Urinary bladder (tissue), 4 donors: ENCODE data around the gene TGOLN2. TPM values are rescaled to one million over a fixed set of nuclear protein-coding genes. Genes with fewer than 3 reads are reported as not detected.
"Not testable (repeated sequence)": the region's sequence is repeated elsewhere in the genome, so short reads cannot be mapped to it uniquely, and the experiment has no call there.

Experiments used
- DNase-seq: peaks from one replicate; pipeline ENCODE4 v3.0.0-alpha.2; 2015; ENCODE audit errors: extremely low spot score
- H3K27ac ChIP-seq: one replicate; pipeline ENCODE4 v1.5.1; 2013; ENCODE audit warnings: low read depth, mild to moderate bottlenecking, moderate library complexity
- H3K36me3 ChIP-seq: one replicate; pipeline ENCODE4 v1.6.1; 2013; ENCODE audit warnings: mild to moderate bottlenecking, moderate library complexity; ENCODE audit not compliant: insufficient read depth
- H3K4me1 ChIP-seq: one replicate; pipeline ENCODE4 v1.6.1; 2013; ENCODE audit warnings: mild to moderate bottlenecking, moderate library complexity; ENCODE audit not compliant: insufficient read depth
- H3K4me3 ChIP-seq: one replicate; pipeline ENCODE4 v1.5.1; 2013; ENCODE audit warnings: low read depth, low read length
- WGBS: extraction: QIAGEN DNeasy Blood & Tissue Kit; methylation state at CpG from one replicate; pipeline ENCODE4 v1.1.7; 2013; 5-methylcytosine and 5-hydroxymethylcytosine counted together
- polyA plus RNA-seq: library from polyadenylated mRNA; stranded (reverse); fragments of 200-250 nt; gene quantifications from one replicate; pipeline ENCODE4 v1.2.3, GENCODE V29; 2013
- total RNA-seq: library from RNA; depleted of rRNA; stranded (reverse); fragments of >200 nt; gene quantifications from one replicate; pipeline ENCODE4 v1.2.3, GENCODE V29; 2014
- donor health status: healthy with polysubstance abuse.
- donor health status: healthy.

The TGOLN2 gene
- total and polyA plus RNA-seq, 2 donors = 58.7 to 81.0 TPM

DNA sequence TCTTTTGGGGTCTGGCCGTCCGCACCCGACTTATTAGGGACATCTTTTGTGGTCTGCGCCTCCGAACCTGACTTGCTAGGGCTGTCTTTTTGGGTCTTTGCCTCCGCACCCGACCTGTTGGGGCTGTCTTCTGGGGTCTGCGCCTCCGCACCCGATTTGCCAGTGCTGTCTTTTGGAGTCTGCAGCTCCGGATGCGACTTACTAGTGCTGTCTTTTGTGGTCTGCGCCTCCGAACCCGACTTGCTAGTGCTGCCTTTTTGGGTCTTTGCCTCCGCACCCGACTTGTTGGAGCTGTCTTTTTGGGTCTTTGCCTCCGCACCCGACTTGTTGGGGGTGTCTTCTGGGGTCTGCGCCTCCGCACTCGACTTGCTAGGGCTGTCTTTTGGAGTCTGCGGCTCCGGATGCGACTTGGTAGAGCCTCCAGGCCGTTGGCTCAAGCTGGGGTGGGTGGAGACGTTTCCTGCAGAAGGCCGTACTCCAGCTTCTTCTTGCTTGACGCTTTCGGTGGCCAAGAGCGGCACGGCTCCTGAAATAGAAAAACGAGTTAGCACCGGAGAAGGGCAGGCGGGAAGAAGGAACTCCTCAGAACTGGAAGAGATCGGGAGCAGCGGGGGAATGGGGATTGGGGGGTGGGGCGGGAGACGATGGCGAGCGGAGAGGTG, 498 bp downstream of the TGOLN2 start:
- 3% methylated on average over 41 of the region's 41 CpGs for WGBS
- DNase-seq = no peak
- no peaks in the 10 kb centered on the region for H3K4me1 ChIP-seq
- H3K36me3 ChIP-seq = no peaks in the 10 kb centered on the region
- H3K4me3 ChIP-seq = peak overlapping the region; percentile 74
- peak overlapping the region; percentile 1 for H3K27ac ChIP-seq

DNA sequence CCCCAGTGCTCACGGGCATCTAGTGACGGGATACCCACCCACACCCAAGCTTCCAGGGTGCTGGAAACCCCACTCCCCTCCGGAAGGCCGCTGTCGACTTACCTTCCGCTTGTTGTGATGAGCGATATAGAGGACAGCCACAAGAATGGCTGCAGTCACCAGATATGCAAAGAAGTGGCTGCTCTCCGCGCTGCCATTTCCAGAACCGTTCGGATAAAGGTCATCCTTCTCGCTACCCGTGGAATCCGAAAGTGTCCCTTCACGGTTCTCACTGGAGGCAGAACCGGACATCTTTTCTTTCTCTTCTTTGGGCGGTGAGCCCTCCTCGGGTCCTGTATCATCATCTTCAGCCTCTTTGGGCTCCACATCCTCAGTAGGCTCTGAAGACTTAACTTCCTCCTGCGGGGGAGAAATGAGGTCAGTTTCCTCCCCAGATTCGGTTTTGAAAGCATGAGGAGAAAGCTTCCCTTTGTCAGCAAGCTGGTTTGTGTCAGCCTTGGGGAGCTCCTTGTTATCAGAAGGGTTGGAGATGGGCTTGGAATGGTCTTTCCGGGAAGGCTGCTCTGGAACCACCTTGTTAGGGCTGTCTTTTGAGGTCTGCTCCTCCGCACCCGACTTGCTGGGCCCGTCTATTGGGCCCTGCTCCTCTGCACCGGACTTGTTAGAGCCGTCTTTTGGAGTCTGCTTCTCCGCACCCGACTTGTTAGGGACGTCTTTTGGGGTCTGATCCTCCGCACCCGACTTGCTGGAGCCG, 1.2 kb downstream of the TGOLN2 start:
- peak overlapping the region; percentile 1 for H3K27ac ChIP-seq
- H3K4me3 ChIP-seq = peak overlapping the region; percentile 74
- peaks cover 2% of the 10 kb centered on the region for H3K4me1 ChIP-seq
- 20% methylated on average over 32 of the region's 32 CpGs for WGBS
- no peaks in the 10 kb centered on the region for H3K36me3 ChIP-seq
- no peak for DNase-seq

DNA sequence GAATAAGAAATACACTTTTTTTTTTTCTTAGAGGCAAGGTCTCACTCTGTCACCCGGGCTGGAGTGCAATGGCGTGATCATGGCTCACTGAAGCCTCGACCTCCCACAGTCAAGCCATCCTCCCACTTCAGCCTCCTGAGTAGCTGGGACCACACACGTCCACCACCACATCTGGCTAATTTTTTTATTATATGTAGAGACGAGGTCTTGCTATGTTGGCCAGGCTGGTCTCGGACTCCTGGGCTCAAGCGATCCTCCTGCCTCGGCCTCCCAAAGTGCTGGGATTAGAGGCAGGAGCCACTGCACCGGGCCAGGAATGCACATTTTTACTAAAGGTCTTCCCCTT, 2.4 kb downstream of the TGOLN2 start:
- peak overlapping the region; percentile 14 for H3K4me3 ChIP-seq
- H3K4me1 ChIP-seq = peaks cover 2% of the 10 kb centered on the region
- no peaks in the 10 kb centered on the region for H3K36me3 ChIP-seq
- DNase-seq = no peak
- H3K27ac ChIP-seq = no peak overlapping the region
- 61% methylated on average over 9 of the region's 9 CpGs for WGBS

DNA sequence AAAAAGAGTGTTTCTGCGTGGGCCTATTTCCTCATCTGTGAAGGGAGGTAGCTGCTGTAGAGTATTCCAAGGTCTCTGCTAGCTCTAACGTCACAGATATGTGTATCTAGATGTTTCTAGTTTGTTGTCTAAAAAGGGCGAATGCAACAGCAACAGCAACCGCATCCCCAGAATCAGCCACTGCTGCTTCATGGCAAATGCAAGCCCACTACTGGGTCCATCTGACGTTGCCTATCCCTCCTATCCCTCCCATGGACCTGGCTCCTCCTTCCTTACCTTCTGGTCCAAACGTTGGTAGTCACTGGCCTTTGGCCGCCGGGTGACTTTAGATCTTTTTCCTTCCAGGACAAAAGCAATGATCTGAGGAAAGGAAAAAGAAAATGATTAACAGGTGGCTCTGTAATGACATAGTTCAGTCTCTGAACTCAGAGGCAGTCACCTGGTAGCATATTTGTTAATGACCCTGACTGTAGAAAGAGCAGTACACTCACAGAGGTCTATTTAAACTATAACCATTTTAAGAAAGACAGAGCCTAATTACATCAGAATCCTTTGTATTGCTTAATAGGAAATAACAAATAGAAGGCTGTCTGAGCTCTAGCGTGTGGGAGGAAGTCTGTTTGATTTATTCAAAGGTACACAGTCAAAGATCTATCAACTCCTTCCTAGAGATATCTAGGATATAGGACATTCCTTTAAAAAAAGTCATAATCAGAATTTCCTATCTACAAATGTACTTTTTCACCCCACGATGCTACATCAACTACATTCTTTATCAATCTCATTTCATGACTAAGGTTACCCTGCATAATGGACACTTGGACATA, 2.9 kb downstream of the TGOLN2 start:
- Histone ChIP-seq H3K4me1 (peaks cover 2% of the 10 kb centered on the region), H3K36me3 (no peaks in the 10 kb centered on the region), H3K27ac (no peak overlapping the region), H3K4me3 (peak overlapping the region; percentile 14)
- 59% methylated on average over 10 of the region's 10 CpGs for WGBS
- no peak for DNase-seq

DNA sequence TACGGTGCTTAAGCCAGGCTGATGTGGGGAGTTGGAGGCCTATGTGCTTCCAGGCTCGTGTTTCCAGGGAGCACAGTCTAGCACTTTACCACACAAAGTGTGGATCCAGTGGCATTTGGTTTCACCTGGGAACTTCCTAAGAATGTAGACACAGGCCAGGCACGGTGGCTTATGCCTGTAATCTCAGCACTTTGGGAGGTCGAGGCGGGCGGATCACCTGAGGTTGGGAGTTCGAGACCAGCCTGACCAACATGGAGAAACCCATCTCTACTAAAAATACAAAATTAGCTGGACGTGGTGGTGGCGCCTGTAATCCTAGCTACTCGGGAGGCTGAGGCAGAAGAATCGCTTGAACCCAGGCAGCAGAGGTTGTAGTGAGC, 3.8 kb downstream of the TGOLN2 start:
- not testable (repeated sequence) for H3K4me1 ChIP-seq, DNase-seq, H3K27ac ChIP-seq, H3K4me3 ChIP-seq, H3K36me3 ChIP-seq
- WGBS = 93% methylated on average over 11 of the region's 11 CpGs

DNA sequence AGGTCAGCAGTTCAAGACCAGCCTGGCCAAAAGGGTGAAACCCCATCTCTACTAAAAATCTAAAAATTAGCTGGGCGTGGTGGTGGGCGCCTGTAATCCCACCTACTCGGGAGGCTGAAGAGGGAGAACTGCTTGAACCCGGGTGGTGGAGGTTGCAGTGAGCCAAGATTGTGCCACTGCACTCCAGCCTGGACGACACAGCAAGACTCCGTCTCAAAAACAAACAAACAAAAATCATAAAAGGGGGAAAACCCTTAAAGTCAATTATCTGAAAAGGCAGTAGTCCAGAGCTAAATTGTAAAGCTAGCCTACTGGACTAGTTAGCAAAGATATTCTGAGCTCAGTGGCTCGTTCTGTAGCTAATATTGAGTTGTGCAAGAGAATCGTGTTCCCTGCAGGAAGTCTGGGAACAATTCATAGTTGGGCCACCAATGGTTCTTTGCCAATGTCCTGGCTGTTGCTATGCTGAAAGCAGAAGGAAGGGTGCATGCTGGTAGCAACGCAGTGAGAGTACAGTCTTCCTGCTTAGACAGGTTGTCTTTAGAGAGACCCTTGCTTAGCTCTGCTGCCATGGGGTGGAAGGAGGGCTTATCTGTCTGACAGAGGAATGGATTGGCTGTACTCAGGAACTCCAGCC, 4.3 kb downstream of the TGOLN2 start:
- DNase-seq = no peak
- WGBS = 87% methylated on average over 9 of the region's 9 CpGs
- Histone ChIP-seq H3K27ac (no peak overlapping the region), H3K4me1 (peaks cover 2% of the 10 kb centered on the region), H3K36me3 (no peaks in the 10 kb centered on the region), H3K4me3 (no peak overlapping the region)

DNA sequence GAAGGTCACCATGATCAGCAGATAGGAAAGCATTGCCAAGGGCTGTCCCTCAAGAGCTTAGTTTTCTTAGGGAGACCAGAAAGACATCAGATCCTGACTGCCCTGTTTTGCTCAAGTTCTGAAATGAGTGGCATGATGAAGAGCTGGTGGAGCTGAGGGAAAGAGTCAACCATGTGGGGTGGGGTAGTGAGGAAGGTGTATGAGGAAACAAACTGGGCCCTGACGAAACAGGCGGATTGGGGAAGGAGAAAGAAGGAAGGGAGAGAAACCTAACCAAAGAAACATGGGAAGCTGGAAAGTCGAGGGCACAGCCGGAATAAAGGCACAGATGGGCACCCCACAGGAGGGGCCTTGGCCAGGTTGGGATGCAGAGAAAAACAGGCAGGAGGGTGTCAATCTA, 8.0 kb downstream of the TGOLN2 start:
- no peaks in the 10 kb centered on the region for H3K36me3 ChIP-seq
- WGBS = 93% methylated on average over 4 of the region's 4 CpGs
- no peak overlapping the region for H3K27ac ChIP-seq
- peaks cover 2% of the 10 kb centered on the region for H3K4me1 ChIP-seq
- DNase-seq = no peak
- no peak overlapping the region for H3K4me3 ChIP-seq

DNA sequence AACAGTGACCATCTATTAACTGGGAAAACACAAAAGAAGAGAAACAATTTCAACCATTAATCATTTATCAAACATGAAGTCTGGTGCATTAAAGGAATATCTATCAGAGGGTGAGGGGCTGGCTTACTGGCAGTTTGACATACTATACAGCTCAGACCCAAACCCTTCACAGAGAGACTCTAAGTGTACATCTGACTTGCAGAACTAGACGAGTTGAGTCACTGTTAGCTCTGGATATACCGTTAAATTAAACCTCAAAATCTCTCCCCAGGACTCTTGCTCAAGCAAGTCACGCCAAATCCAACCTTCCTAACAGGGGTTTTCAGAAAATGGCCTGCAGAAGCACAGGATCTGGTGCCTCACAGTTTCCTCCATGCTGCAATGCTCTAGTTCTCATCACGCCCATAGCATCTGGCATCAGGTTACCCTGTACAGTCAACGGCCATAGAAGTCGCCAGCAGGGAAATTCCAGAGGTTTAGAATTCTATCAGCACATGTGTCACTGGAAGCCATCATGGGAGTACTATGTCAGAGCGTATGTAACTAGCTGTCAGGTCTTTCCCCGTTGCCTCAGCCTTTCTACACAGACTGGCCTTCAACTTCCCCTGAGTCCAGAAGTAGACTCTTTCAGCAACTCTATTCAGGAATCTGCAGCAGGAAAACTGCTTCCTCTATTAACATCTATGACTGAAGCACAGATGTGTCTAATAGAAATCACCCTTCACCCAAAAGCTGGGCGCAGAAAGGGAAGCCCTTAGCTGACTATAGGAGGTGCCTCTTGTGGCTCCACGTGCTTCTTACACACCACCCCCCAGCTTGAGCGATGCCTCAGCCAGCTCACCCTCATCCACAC, 9.3 kb downstream of the TGOLN2 start:
- 62% methylated on average over 11 of the region's 11 CpGs for WGBS
- DNase-seq = no peak
- H3K27ac ChIP-seq = no peak overlapping the region
- no peak overlapping the region for H3K4me3 ChIP-seq
- H3K36me3 ChIP-seq = no peaks in the 10 kb centered on the region
- peaks cover 2% of the 10 kb centered on the region for H3K4me1 ChIP-seq

DNA sequence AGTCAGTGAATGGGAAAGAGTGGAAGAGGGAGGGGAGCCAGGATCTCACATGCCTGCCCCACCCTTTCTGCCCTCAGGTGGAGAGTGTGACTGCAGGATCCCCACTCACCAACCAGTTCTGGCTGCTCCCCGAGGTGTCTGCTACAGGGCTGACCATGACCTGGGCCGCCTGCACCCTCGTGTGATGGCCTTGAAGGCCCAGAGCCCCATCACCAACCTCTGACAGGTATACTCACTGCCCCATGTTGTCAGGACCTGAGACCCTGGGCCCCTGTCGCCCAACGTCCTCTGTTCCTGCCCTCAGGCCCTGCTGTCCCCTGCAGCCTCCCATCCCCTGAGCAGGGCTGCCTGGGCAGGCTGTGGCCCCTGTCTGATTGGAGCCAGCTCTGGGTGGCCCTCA, 11.9 kb downstream of the TGOLN2 start:
- DNase-seq, H3K27ac ChIP-seq, H3K4me1 ChIP-seq, H3K4me3 ChIP-seq, H3K36me3 ChIP-seq: not testable (repeated sequence)
- WGBS = 64% methylated on average over 4 of the region's 5 CpGs

DNA sequence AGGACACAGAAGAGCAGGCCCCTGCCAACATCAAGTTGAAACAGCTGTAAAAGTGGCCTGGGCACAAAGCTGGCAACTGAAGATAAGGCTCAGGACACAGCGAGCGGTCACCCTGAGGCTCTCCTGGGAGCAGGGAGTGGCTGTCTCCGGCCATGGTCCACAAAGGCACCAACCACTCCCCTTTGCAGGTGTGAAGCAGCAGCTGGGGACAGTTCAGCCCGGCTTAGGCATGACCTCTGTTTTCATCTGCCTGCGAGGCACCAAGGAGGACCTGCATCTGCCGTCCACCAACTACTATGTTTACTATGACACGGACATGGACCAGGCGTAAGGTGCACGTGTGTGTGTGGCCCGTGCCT, 12.9 kb downstream of the TGOLN2 start:
- DNase-seq = no peak
- H3K4me3 ChIP-seq = no peak overlapping the region
- WGBS = 84% methylated on average over 10 of the region's 10 CpGs
- H3K27ac ChIP-seq = no peak overlapping the region
- H3K4me1 ChIP-seq = no peaks in the 10 kb centered on the region
- no peaks in the 10 kb centered on the region for H3K36me3 ChIP-seq

DNA sequence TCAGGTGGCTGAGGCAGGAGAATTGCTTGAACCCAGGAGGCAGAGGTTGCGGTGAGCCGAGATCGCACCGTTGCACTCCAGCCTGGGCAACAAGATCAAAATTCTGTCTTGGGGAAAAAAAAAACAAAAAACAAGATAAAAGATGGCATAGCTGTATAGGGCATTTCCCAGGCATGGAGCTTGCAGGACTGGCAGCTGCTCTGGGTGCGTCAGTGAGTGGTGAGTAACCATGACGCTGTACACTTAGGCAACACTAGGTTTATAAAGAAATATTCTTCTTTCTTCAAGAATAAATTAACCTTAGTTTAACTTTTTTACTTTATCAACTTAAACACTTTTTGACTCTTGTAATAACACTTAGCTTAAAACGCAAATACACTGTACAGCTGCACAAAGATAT, 15.4 kb downstream of the TGOLN2 start:
- no peaks in the 10 kb centered on the region for H3K4me1 ChIP-seq
- H3K36me3 ChIP-seq = no peaks in the 10 kb centered on the region
- WGBS = 86% methylated on average over 7 of the region's 7 CpGs
- H3K4me3 ChIP-seq = no peak overlapping the region
- no peak overlapping the region for H3K27ac ChIP-seq
- DNase-seq = no peak

DNA sequence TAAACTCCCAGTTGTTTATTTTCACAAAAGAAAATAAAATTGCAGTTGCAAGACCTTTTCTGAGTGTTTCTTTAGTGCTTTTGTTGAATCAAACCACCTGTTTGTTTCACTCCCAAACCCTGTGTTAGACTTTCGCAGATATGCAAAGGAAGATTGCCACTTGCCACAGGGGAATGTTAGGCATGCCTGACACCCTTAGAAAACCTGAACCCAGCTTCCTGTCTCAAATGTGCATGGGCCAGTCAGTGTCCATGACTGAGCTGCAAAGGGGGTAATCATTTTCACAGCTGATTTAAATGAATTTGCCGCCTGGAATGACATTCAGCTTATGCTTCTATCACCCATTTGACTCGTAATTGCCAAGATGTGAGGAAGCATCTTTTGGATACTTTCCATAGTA, 17.5 kb downstream of the TGOLN2 start:
- H3K27ac ChIP-seq = no peak overlapping the region
- 75% methylated on average over 3 of the region's 3 CpGs for WGBS
- DNase-seq = no peak

More for the DNA sequence above, 17.5 kb downstream of the TGOLN2 start:
- Histone ChIP-seq H3K4me3 (no peak overlapping the region), H3K36me3 (no peaks in the 10 kb centered on the region), H3K4me1 (no peaks in the 10 kb centered on the region)
